NCI-H345 (cell line): ENCODE results near the gene DOCK3.
"Not testable (repeated sequence)": the region's sequence is repeated elsewhere in the genome, so short reads cannot be mapped to it uniquely, and the experiment has no call there.

Source experiments
- DNase-seq: peaks from one replicate; lab custom pipeline; 2025; lab: John Stamatoyannopoulos, UW

DOCK3 gene

GRCh38 chr3:51221959-51222358 lies 547.2 kb downstream of the DOCK3 start:
- DNase-seq = no peak

- no peak for DNase-seq
Measured at GRCh38 chr3:51224283-51224682, 549.6 kb downstream of the DOCK3 start.

GRCh38 chr3:51224843-51225242 lies 550.1 kb downstream of the DOCK3 start:
- DNase-seq = no peak

- DNase-seq = no peak
Measured at GRCh38 chr3:51242939-51243338, 568.2 kb downstream of the DOCK3 start.

GRCh38 chr3:51243924-51244323 lies 569.2 kb downstream of the DOCK3 start:
- DNase-seq = no peak

GRCh38 chr3:51245867-51246266 lies 571.1 kb downstream of the DOCK3 start:
- no peak for DNase-seq

- no peak for DNase-seq
Measured at GRCh38 chr3:51257870-51258269, 583.1 kb downstream of the DOCK3 start.

GRCh38 chr3:51264166-51264565 lies 589.4 kb downstream of the DOCK3 start:
- DNase-seq = not testable (repeated sequence)

GRCh38 chr3:51268132-51268531 lies 593.4 kb downstream of the DOCK3 start:
- no peak for DNase-seq

GRCh38 chr3:51269466-51269865 lies 594.7 kb downstream of the DOCK3 start:
- no peak for DNase-seq

GRCh38 chr3:51270559-51270958 lies 595.8 kb downstream of the DOCK3 start:
- DNase-seq = no peak

GRCh38 chr3:51271172-51271571 lies 596.4 kb downstream of the DOCK3 start:
- DNase-seq = no peak

GRCh38 chr3:51274052-51274451 lies 599.3 kb downstream of the DOCK3 start:
- peak; percentile 20 for DNase-seq

- DNase-seq = no peak
Measured at GRCh38 chr3:51275111-51275805, 600.5 kb downstream of the DOCK3 start.

- DNase-seq = no peak
Measured at GRCh38 chr3:51276046-51276445, 601.3 kb downstream of the DOCK3 start.

- no peak for DNase-seq
Measured at GRCh38 chr3:51279448-51279847, 604.7 kb downstream of the DOCK3 start.

- no peak for DNase-seq
Measured at GRCh38 chr3:51280176-51280575, 605.4 kb downstream of the DOCK3 start.

- no peak for DNase-seq
Measured at GRCh38 chr3:51282931-51283330, 608.2 kb downstream of the DOCK3 start.

- no peak for DNase-seq
Measured at GRCh38 chr3:51283421-51283820, 608.7 kb downstream of the DOCK3 start.

- no peak for DNase-seq
Measured at GRCh38 chr3:51295625-51296024, 620.9 kb downstream of the DOCK3 start.

GRCh38 chr3:51297333-51297732 lies 622.6 kb downstream of the DOCK3 start:
- DNase-seq = no peak

GRCh38 chr3:51304230-51304629 lies 629.5 kb downstream of the DOCK3 start:
- DNase-seq = no peak

- no peak for DNase-seq
Measured at GRCh38 chr3:51306093-51306492, 631.4 kb downstream of the DOCK3 start.

- no peak for DNase-seq
Measured at GRCh38 chr3:51307458-51307857, 632.7 kb downstream of the DOCK3 start.
